GM19025 (cell line): ENCODE data around the gene FNDC1.

Experiments used
- ATAC-seq: cut with Tn5 transposase; IDR thresholded peaks from one replicate; pipeline ENCODE4 v1.9.1; 2021; ENCODE audit warnings: mild to moderate bottlenecking, low read depth, moderate library complexity; ENCODE audit not compliant: unreplicated experiment

Gene FNDC1

GRCh38 chr6:159303784-159304183 lies 134.6 kb downstream of the FNDC1 start:
- no peak for ATAC-seq

DNA sequence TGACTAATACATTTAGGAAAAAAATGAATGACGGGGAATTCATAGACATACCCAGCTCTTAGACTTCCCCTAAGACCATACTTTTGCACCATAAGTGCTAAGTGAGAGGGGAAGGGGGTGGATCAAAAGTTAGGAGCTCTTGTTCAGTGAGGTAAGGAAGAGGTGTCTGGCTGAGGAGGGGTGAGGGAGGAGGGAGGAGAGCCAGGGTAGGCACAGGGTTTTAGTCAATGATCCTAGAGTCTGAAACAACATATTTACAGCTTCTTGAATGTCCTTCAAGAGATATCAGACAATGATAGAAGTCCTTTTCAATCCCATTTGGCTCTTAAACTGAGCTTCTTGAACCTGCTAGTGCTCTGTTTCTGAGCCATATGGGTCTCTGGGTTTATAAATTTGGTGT lies 135.4 kb downstream of the FNDC1 start:
- no peak for ATAC-seq

GRCh38 chr6:159305159-159305558 lies 136.0 kb downstream of the FNDC1 start:
- ATAC-seq = no peak

GRCh38 chr6:159305804-159306537 lies 136.8 kb downstream of the FNDC1 start:
- no peak for ATAC-seq

DNA sequence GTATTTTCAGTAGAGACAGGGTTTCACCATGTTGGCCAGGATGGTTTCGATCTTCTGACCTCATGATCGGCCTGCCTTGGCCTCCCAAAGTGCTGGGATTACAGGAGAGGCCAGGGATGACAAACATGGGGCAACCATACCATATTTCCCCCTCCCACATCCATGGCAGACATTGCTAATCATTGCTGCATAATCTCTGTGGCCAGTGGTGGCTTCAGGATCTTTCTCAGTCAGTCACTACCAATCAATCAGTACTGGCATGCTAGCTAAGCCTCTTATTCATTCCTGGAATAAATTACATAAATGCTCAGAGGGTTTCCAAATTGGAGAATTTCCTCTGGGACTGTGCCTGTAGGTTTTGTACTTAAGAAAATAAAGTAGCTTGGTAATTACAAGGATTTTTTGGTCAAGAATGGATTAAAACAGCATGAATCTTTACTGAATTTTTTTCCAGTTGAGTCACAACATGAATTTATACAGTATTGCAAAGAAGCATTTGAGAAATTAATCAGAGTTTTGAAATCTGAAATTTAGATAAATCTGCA lies 138.1 kb downstream of the FNDC1 start:
- no peak for ATAC-seq

- no peak for ATAC-seq
Observed at GRCh38 chr6:159308198-159308597, 139.0 kb downstream of the FNDC1 start.

- no peak for ATAC-seq
Observed at GRCh38 chr6:159309723-159310122, 140.5 kb downstream of the FNDC1 start.

GRCh38 chr6:159311618-159312017 lies 142.4 kb downstream of the FNDC1 start:
- no peak for ATAC-seq

DNA sequence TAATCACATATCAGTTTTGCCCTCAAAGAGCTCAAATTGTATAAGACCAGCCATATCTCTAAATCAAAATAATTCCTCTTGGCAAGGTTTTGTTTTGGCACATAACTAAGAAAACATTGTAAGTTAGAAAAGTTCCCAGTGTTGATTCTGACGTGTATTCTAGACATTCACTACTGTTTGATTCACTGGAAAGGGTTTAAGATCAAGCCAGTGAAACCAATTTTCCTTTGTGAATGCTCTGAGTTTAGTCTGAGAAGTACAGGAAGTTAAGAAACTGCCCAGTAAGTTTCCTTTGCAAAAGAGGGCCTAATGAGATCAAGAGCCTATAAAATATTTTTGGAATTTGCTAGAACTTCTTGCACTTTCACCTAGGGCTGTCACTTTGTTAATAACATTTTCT lies 143.0 kb downstream of the FNDC1 start:
- no peak for ATAC-seq

DNA sequence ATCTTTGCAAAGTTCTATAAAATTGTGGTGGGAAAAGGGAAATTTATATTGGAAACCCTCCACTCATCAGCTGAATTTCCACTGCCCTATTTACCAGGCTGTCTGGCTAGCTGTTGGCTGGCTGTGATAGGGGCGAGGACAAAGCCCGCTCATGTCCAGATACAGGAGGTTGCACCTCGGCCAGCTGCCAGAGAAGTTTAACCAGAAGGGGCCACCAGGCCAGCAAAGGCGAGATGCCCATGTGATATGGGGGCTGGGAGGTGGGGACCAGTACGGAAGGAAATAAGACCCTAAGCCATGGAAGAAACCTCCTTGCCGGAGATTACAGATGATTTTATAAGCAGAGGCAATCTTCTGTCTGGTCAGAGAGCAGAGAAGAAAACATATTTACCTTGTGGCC lies 143.8 kb downstream of the FNDC1 start:
- ATAC-seq = no peak

DNA sequence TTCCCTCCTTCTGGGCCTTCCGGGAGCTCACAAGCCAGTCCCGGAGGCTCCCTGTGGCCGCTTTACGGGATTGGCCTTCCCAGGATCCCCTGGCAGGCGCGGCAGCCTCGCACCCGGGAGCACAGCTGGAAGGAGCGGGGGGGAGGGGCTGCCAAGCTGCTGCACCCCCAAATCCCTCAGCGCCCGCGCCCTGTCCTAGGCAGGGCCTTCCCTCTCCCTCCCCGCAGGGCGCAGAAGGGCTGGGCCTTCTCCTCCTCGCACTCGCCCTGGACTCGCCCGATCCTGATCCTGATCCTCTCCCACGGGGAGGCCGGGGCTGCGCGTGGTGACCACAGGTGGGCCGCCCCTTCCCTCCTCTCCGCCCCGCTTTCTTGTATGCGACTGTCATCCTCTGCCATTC lies 146.4 kb downstream of the FNDC1 start:
- no peak for ATAC-seq

DNA sequence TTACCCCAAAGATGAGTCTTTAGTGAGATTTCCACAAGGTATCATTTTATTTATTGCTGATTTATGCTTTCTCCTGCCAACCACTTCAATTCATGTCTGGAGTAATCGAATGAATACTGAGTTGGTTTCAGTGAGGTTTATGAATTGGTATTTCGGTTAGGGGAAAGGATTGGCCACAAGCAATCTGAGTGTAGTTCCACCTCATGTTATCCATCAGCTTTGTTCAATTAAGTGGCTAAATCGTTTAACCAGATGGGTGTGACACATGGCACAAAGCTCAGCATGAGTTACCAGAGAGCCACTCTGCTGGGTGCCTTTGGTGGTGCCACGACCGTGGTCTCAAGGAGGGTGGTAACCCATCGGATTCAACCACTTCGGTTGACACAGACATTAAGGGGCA lies 148.2 kb downstream of the FNDC1 start:
- ATAC-seq = no peak

- ATAC-seq = no peak
Observed at GRCh38 chr6:159321267-159321666, 152.1 kb downstream of the FNDC1 start.
